T-helper 2 cell treated with Interferon-gamma antibody and Interleukin-4, amounts not matched to agents 5 μg/mL and 100 μg/mL, for 36 hours (primary cell): Measurements from ENCODE around the gene MBL2.

ENCODE experiments used
- DNase-seq: peaks from one replicate; pipeline ENCODE4 v3.0.0; 2021; ENCODE audit warnings: low spot score
- H3K27ac Mint-ChIP-seq: one replicate; pipeline ENCODE4 v1.8.0; 2021; ENCODE audit warnings: mild to moderate bottlenecking, mixed read lengths
- H3K27me3 Mint-ChIP-seq: one replicate; pipeline ENCODE4 v1.8.0; 2021; ENCODE audit warnings: low read depth, mixed read lengths
- H3K36me3 Mint-ChIP-seq: one replicate; pipeline ENCODE4 v1.8.0; 2021; ENCODE audit warnings: low read depth, mixed read lengths
- H3K4me1 Mint-ChIP-seq: one replicate; pipeline ENCODE4 v1.8.0; 2021; ENCODE audit warnings: low read depth, mixed read lengths
- H3K4me3 Mint-ChIP-seq: one replicate; pipeline ENCODE4 v1.8.0; 2022; ENCODE audit warnings: mild to moderate bottlenecking, moderate library complexity, mixed read lengths
- H3K9me3 Mint-ChIP-seq: one replicate; pipeline ENCODE4 v1.8.0; 2021; ENCODE audit warnings: mixed read lengths

The MBL2 gene

DNA sequence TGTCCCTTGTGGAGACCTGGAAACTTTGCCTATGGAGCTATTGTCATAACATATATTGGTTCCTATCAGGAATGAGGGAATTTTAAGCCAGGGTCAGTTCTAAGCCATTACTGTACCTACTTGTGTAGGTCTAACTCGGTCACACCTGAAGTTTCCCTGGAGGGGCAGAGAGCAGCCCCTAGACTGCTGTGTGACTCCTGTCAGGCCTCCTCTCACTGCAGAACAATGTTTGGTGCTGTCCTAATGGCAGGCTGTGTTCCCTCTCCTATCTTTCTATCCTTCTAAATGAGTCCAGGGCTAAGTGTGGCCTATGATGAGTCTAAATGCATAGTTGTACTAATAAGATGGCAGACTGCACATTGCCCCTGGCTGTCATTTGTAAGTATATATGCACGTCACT, 14.2 kb downstream of the MBL2 start:
- Mint-ChIP-seq H3K4me1 (no peaks in the 10 kb centered on the region), H3K9me3 (no peaks in the 10 kb centered on the region), H3K4me3 (no peak overlapping the region), H3K36me3 (no peaks in the 10 kb centered on the region), H3K27me3 (no peaks in the 10 kb centered on the region), H3K27ac (no peak overlapping the region)
- no peak for DNase-seq

GRCh38 chr10:52757773-52758172, 14.8 kb downstream of the MBL2 start:
- no peaks in the 10 kb centered on the region for H3K36me3 Mint-ChIP-seq
- no peak overlapping the region for H3K27ac Mint-ChIP-seq
- no peak overlapping the region for H3K4me3 Mint-ChIP-seq
- H3K27me3 Mint-ChIP-seq = no peaks in the 10 kb centered on the region
- H3K9me3 Mint-ChIP-seq = no peaks in the 10 kb centered on the region
- DNase-seq = no peak
- no peaks in the 10 kb centered on the region for H3K4me1 Mint-ChIP-seq

GRCh38 chr10:52756966-52757365, 15.6 kb downstream of the MBL2 start:
- Mint-ChIP-seq H3K9me3 (no peaks in the 10 kb centered on the region), H3K4me3 (no peak overlapping the region), H3K36me3 (no peaks in the 10 kb centered on the region), H3K27ac (no peak overlapping the region), H3K4me1 (no peaks in the 10 kb centered on the region), H3K27me3 (no peaks in the 10 kb centered on the region)
- no peak for DNase-seq

GRCh38 chr10:52756295-52756694, 16.3 kb downstream of the MBL2 start:
- no peaks in the 10 kb centered on the region for H3K36me3 Mint-ChIP-seq
- no peak overlapping the region for H3K27ac Mint-ChIP-seq

DNA sequence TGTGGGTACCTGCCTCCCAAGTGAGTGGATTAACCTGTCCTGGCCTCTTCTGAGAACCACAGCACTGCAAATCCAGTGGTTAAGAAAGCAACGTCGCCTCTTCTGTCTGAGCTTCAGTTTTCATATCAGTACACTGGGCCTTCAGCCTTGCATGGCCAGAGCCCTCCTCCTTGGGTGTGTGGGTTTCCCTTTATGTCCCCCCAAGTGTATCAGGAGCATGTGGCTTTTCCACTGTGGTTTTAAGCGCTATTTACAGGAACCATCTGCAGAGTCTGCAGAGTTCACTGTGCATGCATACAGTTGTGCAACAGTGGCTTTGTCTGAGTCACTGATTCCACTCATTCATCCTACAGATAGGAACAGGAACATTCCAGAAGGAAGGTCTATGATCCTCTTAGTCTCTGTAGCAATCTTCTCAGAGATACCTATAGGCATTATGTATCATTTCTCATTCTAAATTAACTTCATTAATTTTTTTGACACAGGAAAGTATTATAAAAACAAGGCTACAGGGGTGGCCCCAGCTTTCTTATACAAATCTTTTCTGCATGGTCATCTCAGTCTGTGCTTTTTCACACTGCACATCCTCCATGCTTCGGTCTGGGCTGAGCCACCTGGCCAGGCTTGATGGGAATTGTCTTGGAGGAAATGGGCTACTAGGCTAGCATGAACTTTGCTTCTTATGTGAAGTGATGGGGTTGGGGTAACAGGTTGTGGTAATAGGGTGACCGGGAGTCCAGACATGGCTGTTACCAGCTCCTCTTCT, 17.1 kb downstream of the MBL2 start:
- H3K27ac Mint-ChIP-seq = no peak overlapping the region
- no peaks in the 10 kb centered on the region for H3K27me3 Mint-ChIP-seq
- no peaks in the 10 kb centered on the region for H3K36me3 Mint-ChIP-seq
- no peak overlapping the region for H3K4me3 Mint-ChIP-seq
- no peaks in the 10 kb centered on the region for H3K9me3 Mint-ChIP-seq
- H3K4me1 Mint-ChIP-seq = no peaks in the 10 kb centered on the region
- no peak for DNase-seq

More at GRCh38 chr10:52756295-52756694, 16.3 kb downstream of the MBL2 start:
- Mint-ChIP-seq H3K4me3 (no peak overlapping the region), H3K4me1 (no peaks in the 10 kb centered on the region), H3K9me3 (no peaks in the 10 kb centered on the region), H3K27me3 (no peaks in the 10 kb centered on the region)
- DNase-seq = no peak

DNA sequence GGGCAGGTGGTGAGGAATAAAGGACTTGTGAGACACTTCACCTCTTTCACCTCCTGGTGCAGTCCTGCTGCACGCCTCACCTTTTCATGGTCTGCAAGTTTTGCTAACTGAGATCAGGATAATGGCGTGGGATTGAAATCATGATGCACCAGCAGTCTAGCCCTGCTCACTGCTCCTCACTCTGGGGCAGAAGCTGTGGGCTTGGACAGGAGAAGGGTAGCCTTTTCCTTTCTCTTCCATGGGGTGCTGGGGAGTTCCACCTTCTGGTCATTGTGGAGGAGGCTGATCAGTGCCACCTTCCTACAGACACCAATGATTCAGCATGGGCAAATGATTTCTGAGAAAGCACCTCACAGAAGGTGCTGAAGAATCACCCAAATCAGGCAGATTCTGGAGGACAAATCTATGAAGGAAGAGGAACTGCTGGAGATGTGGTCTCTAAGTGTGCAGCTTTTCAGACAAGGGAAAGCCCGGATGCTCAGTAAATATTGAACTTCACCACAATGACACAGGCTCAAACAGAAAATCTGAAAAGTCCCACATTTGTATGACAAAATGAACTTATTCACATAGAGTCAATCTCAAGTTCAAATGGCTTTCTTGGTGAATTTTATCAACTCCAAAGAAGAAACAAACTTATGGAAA, 19.7 kb downstream of the MBL2 start:
- H3K9me3 Mint-ChIP-seq = no peaks in the 10 kb centered on the region
- no peaks in the 10 kb centered on the region for H3K4me1 Mint-ChIP-seq
- no peak for DNase-seq
- no peak overlapping the region for H3K4me3 Mint-ChIP-seq
- no peaks in the 10 kb centered on the region for H3K27me3 Mint-ChIP-seq
- no peaks in the 10 kb centered on the region for H3K36me3 Mint-ChIP-seq
- no peak overlapping the region for H3K27ac Mint-ChIP-seq

- DNase-seq = no peak
- H3K27me3 Mint-ChIP-seq = no peaks in the 10 kb centered on the region
- H3K4me3 Mint-ChIP-seq = no peak overlapping the region
- no peaks in the 10 kb centered on the region for H3K9me3 Mint-ChIP-seq
- H3K36me3 Mint-ChIP-seq = no peaks in the 10 kb centered on the region
- H3K4me1 Mint-ChIP-seq = no peaks in the 10 kb centered on the region
- no peak overlapping the region for H3K27ac Mint-ChIP-seq
Measured at GRCh38 chr10:52752261-52752660, 20.3 kb downstream of the MBL2 start.

DNA sequence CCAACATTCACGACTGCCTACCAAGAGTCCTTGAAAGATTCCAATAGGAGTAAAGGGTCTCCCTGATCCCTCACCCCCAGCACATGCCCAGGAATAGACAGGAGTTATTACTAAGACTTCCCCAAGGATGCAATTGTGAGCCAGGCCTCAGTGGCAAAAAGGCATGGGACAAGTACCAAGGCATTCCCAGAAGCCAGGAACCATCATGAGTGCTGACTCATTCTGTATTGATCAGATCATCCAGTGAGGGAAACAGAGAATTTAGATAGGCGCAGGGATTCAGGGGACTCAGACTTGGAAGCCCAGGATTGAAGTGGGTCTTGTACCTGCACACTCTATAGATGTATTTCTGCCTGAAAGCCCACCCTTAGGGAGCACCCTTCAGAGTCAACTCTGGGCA, 21.2 kb downstream of the MBL2 start:
- no peaks in the 10 kb centered on the region for H3K27me3 Mint-ChIP-seq
- no peaks in the 10 kb centered on the region for H3K36me3 Mint-ChIP-seq
- no peaks in the 10 kb centered on the region for H3K9me3 Mint-ChIP-seq
- H3K4me3 Mint-ChIP-seq = no peak overlapping the region
- DNase-seq = no peak
- no peaks in the 10 kb centered on the region for H3K4me1 Mint-ChIP-seq
- H3K27ac Mint-ChIP-seq = no peak overlapping the region

- H3K27me3 Mint-ChIP-seq = no peaks in the 10 kb centered on the region
- no peaks in the 10 kb centered on the region for H3K4me1 Mint-ChIP-seq
- no peaks in the 10 kb centered on the region for H3K36me3 Mint-ChIP-seq
- H3K27ac Mint-ChIP-seq = no peak overlapping the region
- H3K9me3 Mint-ChIP-seq = no peaks in the 10 kb centered on the region
- no peak for DNase-seq
- no peak overlapping the region for H3K4me3 Mint-ChIP-seq
Measured at GRCh38 chr10:52750629-52751028, 22.0 kb downstream of the MBL2 start.

GRCh38 chr10:52747694-52748093, 24.9 kb downstream of the MBL2 start:
- no peaks in the 10 kb centered on the region for H3K4me1 Mint-ChIP-seq
- H3K9me3 Mint-ChIP-seq = no peaks in the 10 kb centered on the region
- no peak overlapping the region for H3K4me3 Mint-ChIP-seq
- no peaks in the 10 kb centered on the region for H3K36me3 Mint-ChIP-seq
- no peak overlapping the region for H3K27ac Mint-ChIP-seq
- no peaks in the 10 kb centered on the region for H3K27me3 Mint-ChIP-seq
- no peak for DNase-seq

DNA sequence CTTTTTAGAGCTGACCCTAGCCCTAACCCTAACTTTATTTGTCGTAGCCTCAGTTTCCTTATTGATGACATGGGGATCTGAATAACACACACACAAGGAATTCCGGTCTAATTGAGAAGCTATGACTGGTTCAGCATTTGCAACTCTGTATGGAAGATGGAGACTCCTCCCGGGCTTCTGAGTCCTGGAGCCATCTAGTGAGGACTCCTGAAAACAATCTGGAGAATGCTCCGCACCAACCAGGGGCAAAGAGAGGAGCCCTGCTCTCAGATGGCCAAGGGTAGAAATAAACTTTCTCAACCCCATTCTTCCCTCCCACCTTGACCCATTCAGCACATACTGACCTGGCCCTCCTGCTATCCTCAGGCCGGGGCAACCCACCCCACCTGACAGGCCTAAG, 26.4 kb downstream of the MBL2 start:
- Mint-ChIP-seq H3K27ac (no peak overlapping the region), H3K4me3 (no peak overlapping the region), H3K27me3 (no peaks in the 10 kb centered on the region), H3K9me3 (no peaks in the 10 kb centered on the region), H3K36me3 (no peaks in the 10 kb centered on the region), H3K4me1 (no peaks in the 10 kb centered on the region)
- DNase-seq = no peak

DNA sequence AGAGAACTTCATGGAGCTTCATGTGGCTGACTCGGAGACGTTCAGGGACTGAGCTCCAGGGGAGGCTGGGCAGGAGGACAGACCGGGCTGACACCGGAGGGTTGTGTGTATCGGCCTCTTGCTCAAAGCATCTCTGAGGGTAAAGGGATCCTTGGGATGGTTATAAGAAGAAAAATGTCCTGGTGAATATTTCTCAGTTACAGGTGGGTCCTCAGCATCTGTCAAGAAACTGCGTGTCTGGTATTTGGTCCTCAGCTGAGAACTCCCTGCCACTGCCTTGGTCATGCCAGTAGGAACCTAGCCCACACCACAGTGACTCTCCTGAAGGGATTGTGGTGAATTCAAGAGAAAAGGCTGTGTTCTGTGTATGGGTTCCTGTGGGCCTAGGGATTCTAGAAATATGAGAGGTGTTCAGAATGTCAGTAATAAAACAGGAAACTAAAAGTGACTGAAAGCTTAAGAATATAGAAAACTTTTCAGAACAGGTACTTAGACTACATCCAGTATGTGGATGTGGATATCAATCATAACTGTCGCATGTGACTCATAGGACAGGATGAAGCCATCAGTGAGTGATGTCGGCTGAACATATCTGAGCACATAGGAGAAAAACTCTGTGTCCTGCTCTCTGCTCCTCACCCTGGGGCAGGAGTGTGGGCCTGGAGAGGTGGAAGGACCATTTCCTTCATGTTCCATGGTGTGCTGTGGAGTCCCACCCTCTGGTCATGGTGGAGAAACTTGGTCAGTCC, 28.4 kb downstream of the MBL2 start:
- Mint-ChIP-seq H3K27me3 (no peaks in the 10 kb centered on the region), H3K36me3 (no peaks in the 10 kb centered on the region), H3K9me3 (no peaks in the 10 kb centered on the region), H3K4me3 (no peak overlapping the region), H3K27ac (no peak overlapping the region), H3K4me1 (no peaks in the 10 kb centered on the region)
- DNase-seq = no peak

DNA sequence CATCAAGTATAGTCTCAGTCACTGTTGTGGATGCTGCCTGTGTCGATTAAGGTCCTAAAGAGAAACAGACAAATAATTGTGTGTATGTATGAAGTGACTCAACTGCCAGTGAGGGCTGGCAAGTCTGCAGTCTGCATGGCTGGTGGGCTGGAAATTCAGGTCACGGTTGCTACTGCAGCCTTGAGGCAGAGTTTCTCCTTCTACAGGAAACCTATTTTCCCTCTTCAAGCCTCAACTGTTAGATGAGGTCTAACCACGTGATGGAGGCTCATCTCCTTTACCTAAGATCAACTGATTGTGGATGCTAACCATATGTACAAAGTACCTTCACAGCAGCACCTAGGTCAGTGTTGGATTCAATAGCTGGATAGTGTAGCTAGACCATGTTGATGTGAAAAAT, 29.9 kb downstream of the MBL2 start:
- DNase-seq = no peak
- Mint-ChIP-seq H3K9me3 (no peaks in the 10 kb centered on the region), H3K27me3 (no peaks in the 10 kb centered on the region), H3K36me3 (no peaks in the 10 kb centered on the region), H3K27ac (no peak overlapping the region), H3K4me1 (no peaks in the 10 kb centered on the region), H3K4me3 (no peak overlapping the region)

GRCh38 chr10:52741851-52742250, 30.7 kb downstream of the MBL2 start:
- H3K4me3 Mint-ChIP-seq = no peak overlapping the region
- no peak overlapping the region for H3K27ac Mint-ChIP-seq
- no peaks in the 10 kb centered on the region for H3K27me3 Mint-ChIP-seq
- no peaks in the 10 kb centered on the region for H3K36me3 Mint-ChIP-seq
- DNase-seq = no peak
- no peaks in the 10 kb centered on the region for H3K4me1 Mint-ChIP-seq
- no peaks in the 10 kb centered on the region for H3K9me3 Mint-ChIP-seq
